GM18858 (cell line): Measurements from ENCODE around the gene UBE2M.
"Not testable (repeated sequence)": the region's sequence is repeated elsewhere in the genome, so short reads cannot be mapped to it uniquely, and the experiment has no call there.

Source experiments
- ATAC-seq: cut with Tn5 transposase; IDR thresholded peaks from one replicate; pipeline ENCODE4 v1.9.1; 2021; ENCODE audit not compliant: unreplicated experiment

UBE2M gene

GRCh38 chr19:58513694-58514563 lies 44.5 kb downstream of the UBE2M start:
- ATAC-seq: peak; percentile 61

- no peak for ATAC-seq
Measured at GRCh38 chr19:58513213-58513693, 45.2 kb downstream of the UBE2M start.

GRCh38 chr19:58511353-58512208 lies 46.8 kb downstream of the UBE2M start, which contains the start of gene SLC27A5:
TSS of gene SLC27A5 (minus strand) at chr19:58511992. CDS start at chr19:58511955, 37 bp downstream.
- no peak for ATAC-seq

- ATAC-seq: no peak
Measured at GRCh38 chr19:58510084-58510862, 48.1 kb downstream of the UBE2M start.

- ATAC-seq: no peak
Measured at GRCh38 chr19:58509731-58510083, 48.7 kb downstream of the UBE2M start.

- not testable (repeated sequence) for ATAC-seq
Measured at GRCh38 chr19:58507602-58508223, 50.7 kb downstream of the UBE2M start.
